ENCODE results near the gene RBM33.

RBM33 gene

DNA sequence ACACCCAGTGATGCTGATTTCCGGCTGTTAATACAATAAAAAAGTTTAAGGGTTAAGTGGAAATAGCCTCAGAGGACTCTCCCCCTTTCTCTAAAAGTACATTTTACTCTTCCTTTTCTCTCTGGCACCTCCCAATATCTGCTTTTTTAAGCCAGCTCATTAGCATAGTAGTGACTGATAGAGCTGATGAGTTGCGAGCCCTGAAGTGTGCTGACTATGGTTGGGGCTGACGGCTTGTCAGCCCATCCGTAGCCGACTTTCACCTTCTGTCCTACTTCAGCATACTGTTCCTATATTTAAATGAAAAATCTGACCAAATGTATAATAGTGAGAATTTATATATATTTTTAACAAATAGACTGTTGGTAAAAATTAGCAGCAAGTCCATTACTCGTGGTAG lies 87.8 kb downstream of the RBM33 start:
- Mint-ChIP-seq H3K4me3 (no peak overlapping the region), H3K9me3 (no peaks in the 10 kb centered on the region), H3K36me3 (ENCODE audit: low read depth) (peaks cover 21% of the 10 kb centered on the region), H3K27ac (peak overlapping the region; percentile 7), H3K27me3 (ENCODE audit: low read depth, poor library complexity) (no peaks in the 10 kb centered on the region), H3K4me1 (no peaks in the 10 kb centered on the region)
- no peak for DNase-seq
- no peak for TF ChIP-seq CTCF (IDR thresholded peaks at IDR 0.05)

- peak overlapping the region; percentile 89 for H3K27ac Mint-ChIP-seq
- no peak overlapping the region for H3K4me3 Mint-ChIP-seq
- TF ChIP-seq CTCF (IDR thresholded peaks at IDR 0.05), result no peak
- no peaks in the 10 kb centered on the region for H3K4me1 Mint-ChIP-seq
- H3K36me3 Mint-ChIP-seq (ENCODE audit: low read depth), result peaks cover 13% of the 10 kb centered on the region
- H3K27me3 Mint-ChIP-seq (ENCODE audit: low read depth, poor library complexity), result no peaks in the 10 kb centered on the region
- no peaks in the 10 kb centered on the region for H3K9me3 Mint-ChIP-seq
- DNase-seq, result no peak
Measured at GRCh38 chr7:155733582-155734444, 89.4 kb downstream of the RBM33 start.

DNA sequence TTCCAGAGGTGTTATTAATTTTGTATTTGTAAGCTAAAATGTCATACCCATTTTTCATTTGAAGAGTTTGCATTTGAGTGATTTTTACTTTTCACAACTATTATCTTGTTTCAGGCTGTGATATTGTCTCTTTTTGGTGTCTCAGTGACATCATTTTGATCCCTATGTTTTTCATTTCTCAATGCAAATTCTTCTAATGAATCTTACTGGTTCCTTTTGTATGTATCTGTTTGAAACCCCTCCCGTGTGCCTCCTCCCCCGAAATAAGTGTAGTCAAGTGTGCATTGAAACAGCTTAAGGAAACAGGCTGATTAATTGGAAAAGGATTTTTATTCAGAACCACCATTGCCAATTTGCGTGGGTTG lies 90.0 kb downstream of the RBM33 start:
- Mint-ChIP-seq H3K9me3 (no peaks in the 10 kb centered on the region), H3K27me3 (ENCODE audit: low read depth, poor library complexity) (no peaks in the 10 kb centered on the region), H3K27ac (no peak overlapping the region), H3K4me1 (no peaks in the 10 kb centered on the region), H3K4me3 (no peak overlapping the region), H3K36me3 (ENCODE audit: low read depth) (peaks cover 19% of the 10 kb centered on the region)
- no peak for TF ChIP-seq CTCF (IDR thresholded peaks at IDR 0.05)
- no peak for DNase-seq

DNA sequence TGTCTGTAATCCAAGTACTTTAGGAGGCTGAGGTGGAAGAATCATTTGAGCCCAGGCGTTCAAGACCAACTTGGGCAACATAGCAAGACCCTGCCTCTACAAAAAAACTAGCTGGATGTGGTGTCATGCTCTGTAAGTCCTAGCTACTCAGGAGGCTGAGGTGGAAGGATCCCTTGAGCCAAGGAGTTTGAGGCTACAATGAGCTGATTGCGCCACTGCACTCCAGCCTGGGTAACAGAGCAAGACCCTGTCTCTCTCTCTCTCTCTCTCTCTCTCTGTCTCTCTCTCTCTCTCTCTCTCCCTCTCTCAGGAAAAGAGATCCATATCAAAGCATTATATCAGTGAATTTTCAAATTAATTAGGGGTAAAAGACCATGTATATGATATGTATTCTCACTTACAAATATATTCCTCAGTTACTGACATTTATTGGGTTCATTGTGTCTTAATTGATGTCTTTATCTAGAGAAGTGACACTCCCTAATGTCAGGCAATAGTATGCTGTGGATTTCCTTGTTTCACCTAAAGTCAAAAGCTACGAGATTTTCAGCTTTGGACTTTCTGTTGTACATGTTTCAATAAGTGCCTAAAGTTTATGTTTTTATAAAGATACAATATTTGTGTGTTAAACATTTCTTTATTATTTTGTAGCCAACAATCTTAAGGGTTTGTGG lies 91.1 kb downstream of the RBM33 start:
- H3K9me3 Mint-ChIP-seq, result no peaks in the 10 kb centered on the region
- no peak overlapping the region for H3K4me3 Mint-ChIP-seq
- H3K27ac Mint-ChIP-seq, result peak overlapping the region; percentile 18
- DNase-seq, result no peak
- no peak for TF ChIP-seq CTCF (IDR thresholded peaks at IDR 0.05)
- H3K36me3 Mint-ChIP-seq (ENCODE audit: low read depth), result peaks cover 20% of the 10 kb centered on the region
- H3K27me3 Mint-ChIP-seq (ENCODE audit: low read depth, poor library complexity), result no peaks in the 10 kb centered on the region
- H3K4me1 Mint-ChIP-seq, result no peaks in the 10 kb centered on the region

- TF ChIP-seq CTCF (IDR thresholded peaks at IDR 0.05), result no peak
- Mint-ChIP-seq H3K27ac (no peak overlapping the region), H3K9me3 (no peaks in the 10 kb centered on the region), H3K4me1 (no peaks in the 10 kb centered on the region), H3K36me3 (ENCODE audit: low read depth) (peaks cover 33% of the 10 kb centered on the region), H3K4me3 (no peak overlapping the region), H3K27me3 (ENCODE audit: low read depth, poor library complexity) (no peaks in the 10 kb centered on the region)
- no peak for DNase-seq
Measured at GRCh38 chr7:155737590-155737989, 93.1 kb downstream of the RBM33 start.

Data from nephron progenitor cell (in vitro differentiated cells).